HuH-7.5 (cell line): ENCODE data around the gene ALDH3B2.

Experiments
- DNase-seq: peaks from one replicate; pipeline ENCODE4 v3.0.0; 2011; ENCODE audit warnings: low spot score

ALDH3B2 gene

GRCh38 chr11:67613960-67614715, 60.3 kb downstream of the ALDH3B2 start:
- DNase-seq, result peak; percentile 95

GRCh38 chr11:67613313-67613959, 61.0 kb downstream of the ALDH3B2 start:
- no peak for DNase-seq

GRCh38 chr11:67612751-67613150, 61.7 kb downstream of the ALDH3B2 start:
- no peak for DNase-seq
